RWPE1 (cell line): ENCODE results near the gene MRPL27.

Experiments
- CTCF ChIA-PET: fragments of 350-600 bp; sonication (Branson Sonifier 250); formaldehyde crosslinking; extraction: SDS; loops from one replicate; lab custom pipeline; 2021; lab: Yijun Ruan, JAX
- POLR2A ChIA-PET: fragments of 400-600 bp; formaldehyde crosslinking; extraction: SDS; loops from one replicate; lab custom pipeline; 2020; ENCODE audit warnings: antibody characterized with exemption; ENCODE audit not compliant: low non-redundant PET; lab: Yijun Ruan, JAX
- DNase-seq: peaks from one replicate; pipeline ENCODE4 v3.0.0; 2012; ENCODE audit warnings: low spot score
- H3K27ac ChIP-seq: fragments of 450-650 bp; 2 replicates; pipeline ENCODE4 v1.5.1; 2017
- TF ChIP-seq, protein P1 (sequence below): fragments of 450-650 bp; conservative IDR thresholded peaks from 2 replicates; pipeline ENCODE4 v1.5.1; 2017; ENCODE audit warnings: low read depth, mild to moderate bottlenecking

The MRPL27 gene

DNA sequence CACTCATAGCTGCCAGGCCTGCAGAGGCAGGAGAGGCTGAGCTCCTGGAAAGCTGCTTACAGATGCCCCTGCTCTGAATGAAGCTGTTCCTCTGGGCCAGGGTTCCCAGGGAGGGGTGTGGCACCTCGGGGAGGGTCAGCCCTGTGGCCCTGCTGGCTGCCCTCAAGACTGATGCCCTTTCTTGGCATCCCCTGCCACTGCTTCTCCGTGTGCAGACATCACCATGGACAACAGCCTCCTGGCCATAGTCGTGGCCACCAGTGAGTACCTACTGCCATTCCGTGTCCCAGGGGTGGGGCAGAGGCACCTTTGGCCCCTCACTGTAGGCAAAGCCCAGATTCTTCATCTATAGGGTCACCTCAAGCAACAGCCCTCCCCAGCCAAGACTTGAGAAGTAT is 8.9 kb downstream of the MRPL27 start:
- TF ChIP-seq, protein P1, sequence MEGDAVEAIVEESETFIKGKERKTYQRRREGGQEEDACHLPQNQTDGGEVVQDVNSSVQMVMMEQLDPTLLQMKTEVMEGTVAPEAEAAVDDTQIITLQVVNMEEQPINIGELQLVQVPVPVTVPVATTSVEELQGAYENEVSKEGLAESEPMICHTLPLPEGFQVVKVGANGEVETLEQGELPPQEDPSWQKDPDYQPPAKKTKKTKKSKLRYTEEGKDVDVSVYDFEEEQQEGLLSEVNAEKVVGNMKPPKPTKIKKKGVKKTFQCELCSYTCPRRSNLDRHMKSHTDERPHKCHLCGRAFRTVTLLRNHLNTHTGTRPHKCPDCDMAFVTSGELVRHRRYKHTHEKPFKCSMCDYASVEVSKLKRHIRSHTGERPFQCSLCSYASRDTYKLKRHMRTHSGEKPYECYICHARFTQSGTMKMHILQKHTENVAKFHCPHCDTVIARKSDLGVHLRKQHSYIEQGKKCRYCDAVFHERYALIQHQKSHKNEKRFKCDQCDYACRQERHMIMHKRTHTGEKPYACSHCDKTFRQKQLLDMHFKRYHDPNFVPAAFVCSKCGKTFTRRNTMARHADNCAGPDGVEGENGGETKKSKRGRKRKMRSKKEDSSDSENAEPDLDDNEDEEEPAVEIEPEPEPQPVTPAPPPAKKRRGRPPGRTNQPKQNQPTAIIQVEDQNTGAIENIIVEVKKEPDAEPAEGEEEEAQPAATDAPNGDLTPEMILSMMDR, result no peak
- ChIA-PET POLR2A (no interaction called here), CTCF (no interaction called here)
- H3K27ac ChIP-seq, result peak overlapping the region; percentile 35
- DNase-seq, result no peak

DNA sequence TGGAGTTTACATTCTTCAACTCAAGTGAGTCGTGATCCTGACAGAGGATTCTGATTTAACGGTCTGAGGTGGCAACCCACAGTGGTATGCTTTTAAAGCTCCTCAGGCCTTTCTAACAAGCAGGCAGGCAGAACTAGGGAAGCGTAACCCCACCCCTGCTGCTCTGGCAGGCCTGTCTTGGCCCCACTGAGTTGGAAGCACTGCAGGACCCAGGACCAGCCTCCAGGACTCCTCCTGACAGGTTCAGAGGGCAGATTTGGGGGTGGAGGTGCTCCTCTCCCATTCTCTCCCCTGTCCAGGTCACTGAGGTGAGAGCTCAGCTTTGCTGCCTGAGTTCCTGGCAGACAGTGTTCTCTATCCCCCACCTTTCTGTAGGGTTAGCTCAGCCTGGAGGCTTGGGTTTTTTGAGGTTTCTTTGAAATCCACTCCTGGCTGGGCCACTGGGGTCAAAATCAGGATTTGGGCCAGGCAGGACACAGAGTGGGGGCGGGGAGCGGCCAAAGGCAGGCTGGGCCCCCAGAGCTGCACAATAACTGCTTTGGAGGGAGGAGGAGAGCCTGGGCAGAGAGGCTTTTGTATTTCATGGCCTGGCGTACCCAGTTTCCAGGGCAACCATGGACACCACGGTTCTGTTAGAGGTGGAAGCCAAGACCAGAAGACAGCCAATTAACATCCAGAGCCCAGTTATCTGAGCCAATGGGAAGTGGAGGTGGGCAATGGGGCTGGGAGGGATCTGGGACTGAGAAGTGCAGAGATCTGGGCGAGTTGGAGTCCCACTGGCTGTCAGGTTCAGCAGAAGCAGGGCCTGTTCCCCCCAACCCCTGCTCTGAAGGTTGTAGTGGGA is 9.5 kb downstream of the MRPL27 start:
- TF ChIP-seq, protein P1, result no peak
- H3K27ac ChIP-seq, result peak overlapping the region; percentile 35
- no peak for DNase-seq
- ChIA-PET POLR2A (no interaction called here), CTCF (interaction anchor here (0.9 to 2.1 kb wide), 2 partner anchors 116 to 163 kb away, joined by 3 to 16 read pairs; no protein-coding TSS in a partner anchor)

DNA sequence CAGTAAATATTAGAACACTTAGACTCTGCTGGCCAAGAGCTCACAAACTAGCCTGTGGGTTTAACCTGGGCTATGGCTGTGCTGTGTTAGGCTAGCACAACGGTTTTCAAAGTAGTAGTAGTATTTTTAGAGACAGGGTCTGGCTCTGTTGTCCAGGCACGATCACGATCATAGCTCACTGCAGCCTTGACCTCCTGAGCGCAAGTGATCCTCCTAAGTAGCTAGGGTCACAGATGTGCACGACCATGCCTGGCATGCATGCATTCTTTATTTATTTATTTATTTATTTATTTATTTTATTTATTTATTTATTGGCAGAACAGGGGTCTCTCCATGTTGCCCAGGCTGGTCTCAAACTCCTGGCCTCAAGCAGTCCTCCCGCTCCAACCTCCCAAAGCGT is 10.3 kb downstream of the MRPL27 start:
- POLR2A ChIA-PET, result no interaction called here
- CTCF ChIA-PET, result interaction anchor here (0.9 to 2.1 kb wide), 6 partner anchors 14 to 211 kb away, joined by 3 to 16 read pairs (median 4); partner anchors contain the start of gene LRRC59
- H3K27ac ChIP-seq, result no peak overlapping the region
- TF ChIP-seq, protein P1, result no peak
- no peak for DNase-seq

DNA sequence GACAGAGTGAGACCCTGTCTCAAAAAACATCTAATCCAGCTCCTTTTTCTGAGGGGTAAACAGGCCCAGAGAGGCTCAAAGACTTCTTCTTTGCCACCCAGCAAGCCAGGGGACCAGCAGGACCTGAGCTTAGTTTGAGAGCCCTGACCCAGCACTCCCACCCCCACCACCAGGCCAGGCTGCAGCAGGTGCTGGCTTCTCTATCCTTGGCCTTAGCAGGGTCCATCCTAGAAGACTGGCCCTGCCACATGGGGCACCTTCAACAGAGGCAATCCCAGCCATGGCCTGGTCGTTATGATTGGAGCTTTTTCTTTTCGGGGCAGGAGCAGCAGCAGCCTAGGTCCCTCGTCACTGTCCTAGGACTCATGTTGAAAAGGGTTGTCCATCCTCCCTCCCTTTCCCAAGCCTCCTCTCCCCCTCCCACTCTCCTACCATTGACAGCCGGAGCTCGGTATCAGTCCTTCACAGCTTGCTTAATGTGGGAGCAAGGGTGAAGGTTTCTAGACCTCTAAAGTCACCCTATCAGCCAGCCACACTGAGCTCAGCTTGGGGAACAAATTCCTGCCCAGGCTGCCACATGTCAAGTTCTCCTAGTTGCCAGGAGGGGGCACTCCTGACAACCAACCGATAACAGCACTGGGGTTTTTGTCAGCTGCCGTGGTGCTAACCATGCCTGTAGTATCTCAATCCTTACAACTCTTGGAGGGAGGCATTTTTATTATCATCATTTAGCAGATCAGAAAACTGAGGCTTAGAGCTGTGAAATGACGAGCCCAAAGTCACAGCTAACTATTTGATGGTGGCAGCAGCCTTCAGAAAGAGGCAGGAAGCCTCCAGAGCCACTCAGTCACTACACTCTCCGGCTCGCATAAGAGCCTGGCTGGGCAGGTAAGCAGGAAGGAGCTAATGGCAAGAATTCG is 11.2 kb downstream of the MRPL27 start:
- peak overlapping the region; percentile 50 for H3K27ac ChIP-seq
- ChIA-PET CTCF (interaction anchor here (0.6 to 2.1 kb wide), 10 partner anchors 9 to 259 kb away, joined by 3 to 16 read pairs (median 4); partner anchors contain the start of gene LRRC59), POLR2A (interaction anchor here (1.1 kb wide), 1 partner anchor 14 kb away, joined by 4 read pairs; no protein-coding TSS in a partner anchor)
- TF ChIP-seq, protein P1, result peak; percentile 51
- no peak for DNase-seq

DNA sequence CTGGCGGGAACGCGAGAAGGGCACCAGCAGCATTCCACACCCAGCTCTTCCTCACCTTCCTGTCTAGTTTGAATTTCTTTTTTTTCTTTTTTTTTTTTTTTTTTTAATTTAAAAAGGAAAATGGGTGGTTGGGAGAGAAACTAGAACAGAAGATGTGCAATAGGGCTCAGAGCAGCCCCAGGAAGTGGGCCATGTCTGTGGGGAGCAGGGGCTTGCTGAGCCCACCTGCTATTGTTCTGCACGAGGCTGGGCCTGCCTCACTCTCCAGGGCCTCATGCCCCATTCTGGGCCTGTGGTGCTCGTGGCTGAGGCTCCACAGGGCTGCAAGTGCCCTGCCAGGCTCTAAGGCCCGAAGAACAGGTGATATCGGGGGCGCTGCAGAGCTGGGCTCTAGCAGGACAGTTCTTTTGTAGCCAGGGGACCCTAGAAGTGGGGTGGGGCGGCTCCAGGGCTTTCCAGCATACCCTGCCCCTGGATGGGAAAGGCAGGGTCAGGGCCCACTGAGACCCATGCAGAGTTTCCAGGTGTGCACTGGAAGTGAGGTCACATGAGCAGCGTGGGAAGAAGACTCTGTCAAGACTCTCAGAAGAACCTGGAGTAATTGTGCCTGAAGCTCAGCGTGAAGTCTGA is 12.4 kb downstream of the MRPL27 start:
- TF ChIP-seq, protein P1, result no peak
- POLR2A ChIA-PET, result interaction anchor here (0.6 to 1.1 kb wide), 2 partner anchors 9 to 13 kb away, joined by 3 to 4 read pairs; no protein-coding TSS in a partner anchor
- no peak for DNase-seq
- CTCF ChIA-PET, result interaction anchor here (0.7 to 1.7 kb wide), 3 partner anchors 11 to 260 kb away, joined by 3 to 5 read pairs (median 3); no protein-coding TSS in a partner anchor
- H3K27ac ChIP-seq, result peak overlapping the region; percentile 50
